HCT116 (cell line): Measurements from ENCODE around the gene GGA2. TPM values are rescaled to one million over a fixed set of nuclear protein-coding genes. Genes with fewer than 3 reads are reported as not detected.

Source experiments
- ATAC-seq: fragments of 200-7000 bp; cut with Tn5 transposase; 2 replicates; pipeline ENCODE4 v1.9.1; 2020; ENCODE audit warnings: mild to moderate bottlenecking, moderate library complexity
- BruUV-seq: library from RNA; stranded (reverse); fragments of 400-500 nt; replicated peaks from 2 replicates; lab custom pipeline; 2021; lab: Mats Ljungman, UMichigan
- CTCF ChIA-PET: fragments of 300-600 bp; sonication (Branson Sonifier 250); formaldehyde crosslinking; loops from one replicate; lab custom pipeline; 2021; ENCODE audit warnings: antibody characterized with exemption; lab: Charles Lee
- POLR2A ChIA-PET: fragments of 300-600, 350-600 bp; sonication (Branson Sonifier 250); formaldehyde crosslinking; loops from one replicate; lab custom pipeline; 2021; ENCODE audit warnings: antibody characterized with exemption; lab: Charles Lee
- RAD21 ChIA-PET, 2 experiments: fragments of 300-600 bp; sonication (Branson Sonifier 250); formaldehyde crosslinking; loops; one replicate each; lab custom pipeline; 2023; ENCODE audit warnings: low total read pairs in 2 of 2; ENCODE audit not compliant: uncharacterized antibody in 2 of 2, unreplicated experiment in 2 of 2, low non-redundant PET in 1 of 2; lab: Charles Lee
- DNase-seq: peaks from one replicate; pipeline ENCODE4 v3.0.0-alpha.2; 2010; ENCODE audit warnings: low read depth, low spot score
- H2AFZ ChIP-seq: fragments of 200-600 bp; shearing (Covaris generic), sonication (generic); 2 replicates; pipeline ENCODE4 v1.6.1; 2017; ENCODE audit warnings: low read depth, mixed run types, mixed read lengths, antibody characterized with exemption, low read length; ENCODE audit not compliant: poor library complexity, severe bottlenecking
- H3K27ac ChIP-seq: 2 replicates; pipeline ENCODE4 v1.5.1; 2012; ENCODE audit warnings: low read depth, low read length
- H3K27me3 ChIP-seq: fragments of 200-600 bp; sonication (generic); 2 replicates; pipeline ENCODE4 v1.6.1; 2016; ENCODE audit warnings: mixed run types, low read length, mixed read lengths; ENCODE audit not compliant: insufficient read depth
- H3K36me3 ChIP-seq, 2 experiments: fragments of 200-500 bp in 1 of 2; fragments of 200-600 bp in 1 of 2; sonication (Bioruptor generic) in 1 of 2; sonication (generic) in 1 of 2; 2 replicates each; pipeline versions ENCODE4 v1.5.1 to v1.6.1; 2014 to 2016; ENCODE audit warnings: low read length in 2 of 2, inconsistent platforms in 1 of 2, mixed read lengths in 1 of 2, mixed run types in 1 of 2; ENCODE audit not compliant: insufficient read depth in 2 of 2, control insufficient read depth in 1 of 2
- H3K4me1 ChIP-seq, 2 experiments: fragments of 200-600 bp in 1 of 2; sonication (generic) in 1 of 2; 2 replicates each; pipeline versions ENCODE4 v1.5.1 to v1.6.1; 2012 to 2017; ENCODE audit warnings: low read length in 2 of 2, inconsistent platforms in 1 of 2, mild to moderate bottlenecking in 1 of 2, mixed read lengths in 1 of 2, mixed run types in 1 of 2, moderate library complexity in 1 of 2; ENCODE audit not compliant: insufficient read depth in 2 of 2, control insufficient read depth in 1 of 2
- H3K4me2 ChIP-seq: fragments of 200-600 bp; sonication (generic); 2 replicates; pipeline ENCODE4 v1.6.1; 2017; ENCODE audit warnings: mixed run types, low read length, mixed read lengths
- H3K4me3 ChIP-seq, 2 experiments: fragments of 200-600 bp in 1 of 2; sonication (generic) in 1 of 2; replicated peaks in 1 of 2; 2 replicates each; pipeline ENCODE4 v1.5.1; 2011 to 2016; ENCODE audit warnings: low read length in 2 of 2, control low read depth in 1 of 2, low read depth in 1 of 2, mild to moderate bottlenecking in 1 of 2, mixed read lengths in 1 of 2, mixed run types in 1 of 2
- H3K79me2 ChIP-seq: fragments of 200-600 bp; sonication (generic); 2 replicates; pipeline ENCODE4 v1.6.1; 2017; ENCODE audit warnings: mild to moderate bottlenecking, mixed run types, low read length, moderate library complexity, mixed read lengths; ENCODE audit not compliant: insufficient read depth
- H3K9ac ChIP-seq: fragments of 200-600 bp; sonication (generic); 2 replicates; pipeline ENCODE4 v1.6.1; 2016; ENCODE audit warnings: low read length, mixed read lengths
- H3K9me2 ChIP-seq: fragments of 200-600 bp; sonication (generic), shearing (Covaris generic); 2 replicates; pipeline ENCODE4 v1.6.1; 2017; ENCODE audit warnings: mixed run types, mild to moderate bottlenecking, moderate library complexity; ENCODE audit not compliant: insufficient read depth
- H3K9me3 ChIP-seq, 2 experiments: fragments of 200-500 bp in 1 of 2; fragments of 200-600 bp in 1 of 2; sonication (Bioruptor generic) in 1 of 2; sonication (generic) in 1 of 2; 2 replicates each; pipeline ENCODE4 v1.6.1; 2014 to 2017; ENCODE audit warnings: low read length in 2 of 2, mixed read lengths in 2 of 2, inconsistent platforms in 1 of 2, low read depth in 1 of 2, mild to moderate bottlenecking in 1 of 2, mixed run types in 1 of 2, moderate library complexity in 1 of 2; ENCODE audit not compliant: control insufficient read depth in 1 of 2, insufficient read depth in 1 of 2
- H4K20me1 ChIP-seq: fragments of 200-600 bp; sonication (generic), shearing (Covaris generic); 2 replicates; pipeline ENCODE4 v1.6.1; 2017; ENCODE audit warnings: mixed run types, mild to moderate bottlenecking, moderate library complexity; ENCODE audit not compliant: insufficient read depth
- ELF1 ChIP-seq: IDR thresholded peaks from 2 replicates; pipeline ENCODE4 v1.6.1; 2012; ENCODE audit warnings: low read depth, borderline replicate concordance
- EZH2 ChIP-seq: fragments of 200-600 bp; sonication (generic); IDR thresholded peaks from 2 replicates; pipeline ENCODE4 v1.6.1; 2017; ENCODE audit warnings: antibody characterized with exemption, mixed run types
- SRF ChIP-seq: IDR thresholded peaks from 2 replicates; pipeline ENCODE4 v1.6.1; 2012; ENCODE audit warnings: low read depth
- YY1 ChIP-seq: IDR thresholded peaks from 2 replicates; pipeline ENCODE4 v1.6.1; 2011; ENCODE audit warnings: low read length, low read depth, moderate library complexity, mild to moderate bottlenecking; ENCODE audit not compliant: insufficient replicate concordance; ENCODE audit errors: extremely low read depth
- ZFX ChIP-seq: fragments of 450-650 bp; IDR thresholded peaks from 2 replicates; pipeline ENCODE4 v1.6.1; 2017
- ZNF274 ChIP-seq: fragments of 200-500 bp; sonication (Bioruptor generic); IDR thresholded peaks from 2 replicates; pipeline ENCODE4 v1.6.1; 2014; ENCODE audit warnings: mild to moderate bottlenecking, low read depth, low read length, inconsistent platforms
- intact Hi-C: fragments of 100-400 bp; cut with micrococcal nuclease; formaldehyde crosslinking; loops from 2 replicates; pipeline ENCODE4 v1.10.0; 2022
- total RNA-seq: library from RNA; stranded (reverse); gene quantifications from one replicate; pipeline ENCODE4 v1.2.1, GENCODE V29; 2021; ENCODE audit not compliant: unreplicated experiment
- TF ChIP-seq, protein P1 (sequence below): IDR thresholded peaks from 2 replicates; pipeline ENCODE4 v1.6.1; 2012
- TF ChIP-seq, protein P2 (sequence below): IDR thresholded peaks from 2 replicates; pipeline ENCODE4 v1.6.1; 2011; ENCODE audit warnings: mild to moderate bottlenecking, low read length, moderate library complexity; ENCODE audit not compliant: insufficient replicate concordance; ENCODE audit errors: extremely low read depth

Gene GGA2
- total RNA-seq, 1 experiment from 2014 or later, result 68.3 TPM

DNA sequence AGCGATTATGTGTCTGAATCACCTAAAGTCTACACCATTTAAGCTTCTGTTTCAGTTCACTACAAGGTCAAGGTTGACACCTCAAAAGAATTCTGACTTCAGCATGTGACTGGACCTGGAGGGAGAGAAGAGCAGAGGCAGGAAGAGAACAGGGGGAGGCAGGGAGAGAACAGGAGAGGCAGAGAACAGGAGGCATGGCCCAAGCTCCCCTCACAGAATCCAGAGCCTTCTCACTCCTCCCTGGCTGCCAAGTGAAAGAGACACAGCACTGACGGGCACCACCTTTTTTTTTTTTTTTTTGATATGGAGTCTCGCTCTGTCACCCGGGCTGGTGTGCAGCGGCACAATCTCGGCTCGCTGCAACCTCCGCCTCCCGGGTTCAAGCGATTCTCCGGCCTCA is 11.4 kb downstream of the GGA2 start:
- ChIA-PET POLR2A (interaction anchor here (0.7 kb wide), 1 partner anchor 61 kb away, joined by 3 read pairs; no protein-coding TSS in a partner anchor), CTCF (no interaction called here), RAD21 (no interaction called here)
- no TSS peak for BruUV-seq
- Histone ChIP-seq H3K4me2 (no peak overlapping the region), H3K4me3 (no peak overlapping the region), H4K20me1 (peaks cover 26% of the 10 kb centered on the region), H3K9me2 (no peaks in the 10 kb centered on the region), H3K9ac (no peak overlapping the region), H3K27ac (no peak overlapping the region), H3K79me2 (peaks cover 85% of the 10 kb centered on the region), H3K36me3 (peaks cover 6 to 11% of the 10 kb centered on the region in 2 experiments; a peak in 1 of 4 replicates), H3K4me1 (peaks cover 0 to 21% of the 10 kb centered on the region in 2 experiments; a peak in 3 of 4 replicates), H3K9me3 (no peaks in the 10 kb centered on the region), H2AFZ (no peak overlapping the region), H3K27me3 (no peaks in the 10 kb centered on the region)
- intact Hi-C loops, result no loop called here
- DNase-seq, result no peak
- ATAC-seq, result no peak
- TF ChIP-seq YY1 (no peak), ZNF274 (no peak), EZH2 (no peak), ELF1 (no peak), SRF (no peak), ZFX (no peak)
- TF ChIP-seq, protein P1, sequence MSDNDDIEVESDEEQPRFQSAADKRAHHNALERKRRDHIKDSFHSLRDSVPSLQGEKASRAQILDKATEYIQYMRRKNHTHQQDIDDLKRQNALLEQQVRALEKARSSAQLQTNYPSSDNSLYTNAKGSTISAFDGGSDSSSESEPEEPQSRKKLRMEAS, result no peak
- TF ChIP-seq, protein P2, sequence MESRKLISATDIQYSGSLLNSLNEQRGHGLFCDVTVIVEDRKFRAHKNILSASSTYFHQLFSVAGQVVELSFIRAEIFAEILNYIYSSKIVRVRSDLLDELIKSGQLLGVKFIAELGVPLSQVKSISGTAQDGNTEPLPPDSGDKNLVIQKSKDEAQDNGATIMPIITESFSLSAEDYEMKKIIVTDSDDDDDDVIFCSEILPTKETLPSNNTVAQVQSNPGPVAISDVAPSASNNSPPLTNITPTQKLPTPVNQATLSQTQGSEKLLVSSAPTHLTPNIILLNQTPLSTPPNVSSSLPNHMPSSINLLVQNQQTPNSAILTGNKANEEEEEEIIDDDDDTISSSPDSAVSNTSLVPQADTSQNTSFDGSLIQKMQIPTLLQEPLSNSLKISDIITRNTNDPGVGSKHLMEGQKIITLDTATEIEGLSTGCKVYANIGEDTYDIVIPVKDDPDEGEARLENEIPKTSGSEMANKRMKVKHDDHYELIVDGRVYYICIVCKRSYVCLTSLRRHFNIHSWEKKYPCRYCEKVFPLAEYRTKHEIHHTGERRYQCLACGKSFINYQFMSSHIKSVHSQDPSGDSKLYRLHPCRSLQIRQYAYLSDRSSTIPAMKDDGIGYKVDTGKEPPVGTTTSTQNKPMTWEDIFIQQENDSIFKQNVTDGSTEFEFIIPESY, result no peak
